GM21360 (cell line): ENCODE results near the gene CFAP97D2.
"Not testable (repeated sequence)": the region's sequence is repeated elsewhere in the genome, so short reads cannot be mapped to it uniquely, and the experiment has no call there.

Source experiments
- ATAC-seq: cut with Tn5 transposase; IDR thresholded peaks from one replicate; pipeline ENCODE4 v1.9.1; 2021; ENCODE audit warnings: mild to moderate bottlenecking, moderate library complexity; ENCODE audit not compliant: unreplicated experiment

Gene CFAP97D2

GRCh38 chr13:114157869-114158495, 21.1 kb upstream of the CFAP97D2 start:
- ATAC-seq, result no peak

GRCh38 chr13:114158869-114159666, 20.0 kb upstream of the CFAP97D2 start:
- ATAC-seq, result not testable (repeated sequence)

DNA sequence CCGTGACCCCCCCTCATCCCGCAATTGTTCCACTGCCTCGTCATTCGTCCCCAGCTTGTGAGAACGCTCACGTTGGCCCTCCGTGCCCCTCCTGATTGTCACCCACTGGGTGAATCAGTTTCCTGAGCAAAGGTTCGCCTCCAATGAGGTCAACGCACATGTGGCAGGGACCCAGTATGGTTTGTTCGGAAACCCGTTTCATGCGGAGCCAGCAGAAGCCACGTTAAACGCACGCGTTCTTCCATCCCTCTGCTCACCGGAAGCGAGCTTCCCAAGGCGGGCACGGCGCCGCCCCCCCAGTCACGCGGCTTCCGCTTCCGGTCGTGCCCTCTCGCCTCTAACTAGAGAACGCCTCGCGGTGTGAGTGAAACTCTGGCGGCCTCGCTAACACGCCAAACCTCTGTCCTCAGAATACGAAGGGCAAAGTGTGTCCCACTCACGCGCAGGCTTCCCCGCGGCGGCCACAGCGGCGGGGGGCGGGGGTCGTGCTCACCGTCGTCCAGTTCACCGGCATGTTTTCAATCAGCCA, 18.0 kb upstream of the CFAP97D2 start:
- ATAC-seq, result no peak

DNA sequence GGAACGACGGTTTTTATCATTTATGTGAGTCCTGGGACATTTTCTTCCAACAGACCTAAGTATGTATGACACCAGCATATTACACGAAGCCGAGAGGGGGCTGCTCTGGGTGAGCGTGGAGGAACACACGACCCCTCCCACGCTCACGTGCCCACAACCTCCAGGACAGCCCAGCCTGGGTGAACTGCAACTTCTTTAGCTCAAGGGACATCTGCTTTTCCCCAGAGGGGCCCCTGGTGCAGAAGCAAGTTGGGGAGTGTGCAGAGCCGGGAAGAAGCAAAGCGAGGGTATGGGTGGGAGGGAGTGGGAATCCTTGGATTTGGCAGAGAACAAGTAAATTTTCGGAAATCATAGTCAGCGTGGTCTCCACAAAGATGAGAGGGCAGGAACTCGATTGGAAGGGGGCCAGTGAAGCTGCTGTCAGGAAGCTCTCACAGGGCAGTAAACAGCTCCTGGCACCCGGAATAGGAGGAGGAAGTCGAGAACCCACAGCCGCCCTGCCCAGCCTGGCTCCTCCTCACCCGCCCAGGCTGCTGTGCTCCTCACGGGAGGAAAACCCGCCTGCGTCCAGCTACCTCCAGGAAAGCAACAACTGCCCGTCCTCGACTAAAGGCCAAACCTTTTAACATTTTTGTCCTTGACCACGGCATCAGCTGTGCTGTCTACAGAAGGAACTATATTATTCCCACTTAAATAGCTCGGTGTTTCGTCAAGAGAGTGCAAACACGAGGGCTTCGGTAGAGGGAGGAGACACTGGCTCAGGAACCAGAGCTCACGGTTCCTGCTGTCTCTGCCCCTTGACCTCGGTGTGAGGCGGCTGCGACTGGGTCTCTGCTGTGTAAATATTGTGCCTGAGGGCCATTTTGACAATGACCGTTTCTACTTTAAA, 17.2 kb upstream of the CFAP97D2 start:
- no peak for ATAC-seq

DNA sequence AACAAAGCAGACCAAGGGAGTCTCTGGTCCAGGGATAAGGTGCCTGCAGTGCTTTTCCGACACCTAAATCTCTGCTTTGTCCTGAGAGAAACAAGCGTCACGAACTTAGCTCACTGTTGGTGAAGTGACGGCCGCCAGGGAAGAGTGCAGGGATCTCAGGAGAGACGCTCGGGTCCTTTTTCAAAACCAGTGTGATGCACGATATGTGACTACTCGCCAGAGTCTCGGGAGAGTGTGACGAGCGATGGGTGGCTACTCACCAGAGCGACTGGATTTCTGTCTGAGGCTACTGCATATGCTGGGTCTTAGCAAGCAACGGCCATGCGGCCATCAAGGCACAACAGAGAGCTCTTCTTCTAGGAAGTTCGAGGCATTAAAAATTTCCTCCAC, 16.5 kb upstream of the CFAP97D2 start:
- ATAC-seq, result no peak

DNA sequence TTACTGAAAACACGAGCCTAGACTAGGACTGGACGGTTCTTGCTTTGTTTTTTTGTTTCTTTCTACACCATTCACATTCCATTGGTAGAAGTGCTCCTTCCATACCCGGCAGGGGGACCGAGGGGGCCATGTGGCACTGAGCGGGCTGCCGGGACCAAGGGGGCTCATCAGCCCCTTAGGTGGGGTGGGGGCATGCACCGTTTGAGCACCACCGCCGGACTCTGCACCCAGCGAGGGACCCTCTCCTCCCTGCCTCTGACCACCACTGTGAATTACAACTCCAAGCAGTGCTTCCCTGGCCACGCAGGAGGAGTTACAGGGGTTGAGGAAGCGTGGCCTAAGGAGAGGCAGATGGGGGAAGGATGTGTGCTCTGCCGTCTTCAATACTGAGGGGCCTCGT, 15.0 kb upstream of the CFAP97D2 start:
- ATAC-seq, result no peak

- ATAC-seq, result no peak
These were observed 14.2 kb upstream of the CFAP97D2 start for GRCh38 chr13:114164681-114165429.

DNA sequence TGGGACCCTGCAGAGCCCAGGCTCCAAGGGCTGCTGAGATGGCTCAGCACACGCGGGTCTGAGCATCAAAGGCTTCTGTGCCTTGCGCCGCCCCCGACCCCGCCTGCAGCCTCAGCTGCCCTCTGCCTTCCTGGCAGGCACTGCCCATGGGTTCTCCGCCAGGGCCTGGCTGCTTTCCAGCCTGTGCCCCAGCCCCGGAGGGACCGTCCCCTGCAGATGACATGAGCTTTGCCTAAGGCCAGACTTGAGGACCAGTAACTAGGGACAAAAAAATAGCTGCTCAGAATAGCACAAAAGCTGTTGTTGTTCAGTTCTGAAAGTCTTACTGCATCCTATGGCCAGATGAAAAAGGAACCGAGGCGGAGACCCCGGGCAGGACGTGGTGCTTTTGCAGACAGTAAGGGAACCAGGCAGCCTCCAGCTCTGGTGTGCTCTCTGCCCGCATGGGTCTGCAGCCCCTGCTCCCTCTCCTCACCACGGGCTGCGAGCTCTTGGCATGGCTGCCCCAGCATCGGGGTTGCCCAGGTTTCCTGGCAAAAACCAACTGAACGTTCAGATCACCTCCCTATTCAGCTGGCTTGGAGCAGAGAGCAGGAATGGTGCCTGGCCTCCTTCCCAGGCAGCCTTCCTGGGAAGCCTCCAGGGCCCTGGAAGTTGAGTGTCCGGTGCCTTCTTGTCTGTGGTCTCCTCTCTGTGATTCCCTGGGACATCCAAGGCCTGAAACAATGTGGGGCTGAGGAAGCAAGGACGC, 12.5 kb upstream of the CFAP97D2 start:
- ATAC-seq, result no peak

DNA sequence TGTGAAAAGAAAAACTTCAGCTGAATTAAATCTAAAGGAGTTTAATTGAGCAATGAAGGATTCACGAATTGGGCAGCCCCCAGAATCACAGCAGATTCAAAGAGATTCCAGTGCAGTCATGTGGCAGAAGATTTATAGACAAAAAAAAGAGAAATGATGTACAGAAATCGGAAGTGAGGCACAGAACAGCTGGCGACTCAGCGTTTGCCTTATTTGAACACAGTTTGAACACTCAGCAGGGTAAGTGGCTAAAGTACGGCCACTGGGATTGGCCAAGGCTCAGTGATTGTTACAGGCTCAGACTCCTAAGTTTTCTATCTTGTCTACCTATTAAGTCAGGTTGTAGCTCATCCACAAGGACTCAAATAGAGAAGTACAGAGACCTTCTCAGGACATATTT, 11.6 kb upstream of the CFAP97D2 start:
- no peak for ATAC-seq

GRCh38 chr13:114167885-114168284, 11.2 kb upstream of the CFAP97D2 start:
- no peak for ATAC-seq

GRCh38 chr13:114173272-114173671, 5.8 kb upstream of the CFAP97D2 start:
- ATAC-seq, result no peak

DNA sequence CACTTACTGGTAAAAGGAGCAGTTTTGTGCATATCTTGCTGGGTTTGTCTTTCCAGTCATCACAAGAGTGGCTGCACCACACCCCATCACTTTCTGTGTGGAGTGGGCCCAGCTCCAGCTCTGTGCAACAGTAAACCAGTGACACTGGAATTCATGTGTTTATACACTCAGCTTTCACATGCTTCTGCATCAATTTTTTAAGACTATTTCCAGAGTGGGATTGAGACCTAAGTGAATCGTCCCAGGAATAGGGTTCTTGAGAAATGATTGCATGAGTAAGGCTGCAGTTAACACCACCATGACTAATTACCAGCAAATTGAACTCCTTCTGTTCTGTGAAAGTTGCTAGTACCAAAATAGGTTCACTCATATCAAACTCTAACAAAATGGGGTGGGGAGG, 5.3 kb upstream of the CFAP97D2 start:
- ATAC-seq, result no peak

- no peak for ATAC-seq
These were observed 4.5 kb upstream of the CFAP97D2 start for GRCh38 chr13:114174529-114174961.

DNA sequence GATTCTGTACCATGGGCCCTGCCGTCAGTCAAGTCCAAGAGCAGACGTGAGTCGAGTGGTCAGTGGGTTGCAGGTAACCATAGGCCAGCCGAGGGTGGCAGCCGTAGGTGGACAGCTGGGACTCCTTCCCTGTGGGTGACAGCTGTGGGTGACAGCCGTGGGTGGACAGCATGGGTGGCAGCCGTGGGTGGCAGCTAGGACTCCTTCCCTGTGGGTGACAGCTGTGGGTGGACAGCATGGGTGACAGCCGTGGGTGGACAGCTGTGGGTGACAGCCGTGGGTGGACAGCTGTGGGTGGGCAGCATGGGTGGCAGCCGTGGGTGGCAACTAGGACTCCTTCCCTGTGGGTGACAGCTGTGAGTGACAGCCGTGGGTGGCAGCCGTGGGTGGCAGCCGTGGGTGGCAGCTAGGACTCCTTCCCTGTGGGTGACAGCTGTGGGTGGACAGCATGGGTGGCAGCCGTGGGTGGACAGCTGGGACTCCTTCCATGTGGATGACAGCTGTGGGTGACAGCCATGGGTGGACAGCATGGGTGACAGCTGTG, 2.6 kb upstream of the CFAP97D2 start:
- ATAC-seq, result not testable (repeated sequence)

DNA sequence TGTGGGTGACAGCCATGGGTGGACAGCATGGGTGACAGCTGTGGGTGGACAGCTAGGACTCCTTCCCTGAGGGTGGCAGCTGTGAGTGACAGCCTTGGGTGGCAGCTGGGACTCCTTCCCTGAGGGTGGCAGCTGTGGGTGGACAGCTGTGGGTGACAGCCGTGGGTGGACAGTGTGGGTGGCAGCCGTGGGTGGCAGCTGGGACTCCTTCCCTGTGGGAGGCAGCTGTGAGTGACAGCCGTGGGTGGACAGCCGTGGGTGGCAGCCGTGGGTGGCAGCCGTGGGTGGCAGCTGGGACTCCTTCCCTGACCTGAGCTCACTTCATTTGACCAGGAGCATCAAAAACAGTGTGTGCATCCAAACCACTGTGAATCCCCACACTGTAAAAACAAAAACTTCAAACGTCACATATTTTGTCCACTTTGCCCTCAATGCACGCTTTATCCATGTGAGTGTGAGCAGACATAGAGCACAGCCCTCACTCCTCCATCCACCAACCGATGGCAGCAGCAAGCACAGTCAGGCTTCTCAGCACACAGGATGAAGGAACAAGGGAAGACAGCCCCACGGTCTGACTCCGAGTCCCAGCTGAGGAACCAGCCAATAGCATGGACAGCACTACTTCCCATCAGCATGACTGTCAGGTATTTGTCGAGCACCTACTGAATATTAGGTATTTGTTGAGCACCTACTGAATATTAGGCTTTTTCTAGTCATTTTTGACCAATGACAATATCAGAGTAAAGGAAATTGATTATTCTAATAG, 1.6 kb upstream of the CFAP97D2 start:
- no peak for ATAC-seq

DNA sequence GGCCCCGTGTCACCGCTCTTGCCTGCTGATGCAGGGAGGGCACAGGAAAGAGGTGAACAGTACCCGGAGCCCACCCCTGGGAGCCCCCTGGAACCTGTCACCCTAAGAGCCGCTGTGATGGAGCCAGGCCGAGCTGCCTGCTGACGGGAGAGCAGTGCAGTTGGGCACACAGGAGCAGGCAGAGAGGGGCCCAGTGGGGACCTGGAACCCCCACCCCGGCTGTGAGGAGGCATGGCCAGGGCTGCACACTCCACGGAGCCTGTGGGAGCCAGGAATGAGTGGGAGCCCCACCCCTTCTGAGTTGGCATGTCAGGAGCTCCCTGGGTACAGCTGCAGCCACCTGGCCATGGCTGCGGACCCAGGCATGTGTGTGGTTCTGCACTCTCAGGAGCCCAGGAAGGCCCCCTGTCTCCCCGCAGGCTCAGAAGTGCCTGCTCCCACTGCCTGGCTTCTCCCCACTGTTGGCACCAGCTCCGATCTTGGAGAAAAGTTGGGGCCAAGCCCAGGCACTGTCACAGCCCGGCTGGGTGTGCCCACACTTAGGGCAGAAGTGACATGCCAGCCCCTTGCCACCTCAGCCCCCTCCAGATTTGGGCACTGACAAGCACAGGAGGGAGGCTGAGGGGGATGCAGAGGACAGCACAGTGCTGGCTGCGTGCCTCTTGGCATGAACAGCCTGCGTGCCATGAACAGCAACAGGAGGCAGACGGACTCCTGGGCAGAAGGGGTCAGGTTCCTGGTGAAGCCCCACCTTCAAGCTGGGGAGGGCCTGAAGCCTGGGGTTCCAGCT, 6.3 kb downstream of the CFAP97D2 start:
- no peak for ATAC-seq

DNA sequence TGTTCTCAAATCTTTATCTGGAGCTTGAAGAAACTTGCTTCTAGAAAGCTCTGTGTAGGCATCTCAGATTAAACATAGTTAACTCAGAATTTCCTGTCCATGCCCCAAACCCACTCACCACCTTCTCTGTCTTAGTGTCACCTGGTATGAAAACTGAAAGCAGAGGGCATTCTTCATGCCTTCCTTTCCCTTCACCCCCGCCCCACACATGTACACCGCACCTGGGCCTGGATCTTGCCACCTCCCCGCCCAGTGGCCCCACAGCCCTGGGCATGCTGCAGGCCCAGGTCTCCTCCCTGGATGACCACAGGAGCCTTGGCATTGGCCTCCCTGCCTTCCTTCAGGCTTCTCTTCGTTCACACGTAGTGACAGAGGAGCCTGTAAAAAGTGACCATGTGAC, 15.8 kb downstream of the CFAP97D2 start:
- ATAC-seq, result no peak

GRCh38 chr13:114196629-114197028, 17.6 kb downstream of the CFAP97D2 start:
- no peak for ATAC-seq
